Measurements from ENCODE around the gene RPS6KA2.

DNA sequence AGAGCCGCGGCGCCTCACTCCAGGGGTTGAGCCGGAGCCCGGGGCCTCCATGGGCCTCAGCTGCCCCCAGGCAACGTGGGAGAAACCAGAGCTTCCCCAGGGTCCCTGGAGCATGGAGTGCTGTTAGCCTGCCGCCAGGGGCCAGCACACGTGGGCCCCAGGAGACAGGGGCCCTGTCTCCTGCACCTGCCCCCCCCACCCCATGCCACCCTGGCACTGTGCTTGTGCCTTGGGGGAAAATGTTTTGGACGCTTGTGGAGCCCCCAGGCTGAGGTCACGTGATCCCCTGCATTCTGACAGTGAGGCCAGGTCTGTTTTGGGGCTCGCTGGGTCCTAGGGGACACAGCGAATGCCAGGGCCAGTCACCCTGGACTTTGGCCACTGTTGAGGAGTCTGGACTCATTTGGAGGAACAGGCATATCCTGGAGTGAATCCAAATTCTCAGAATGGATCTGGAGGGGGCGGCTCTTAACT lies 214.1 kb downstream of the RPS6KA2 start:
- TF ChIP-seq BHLHE40 (IDR thresholded peaks at IDR 0.05; ENCODE audit: borderline replicate concordance) (no peak), ZNF384 (IDR thresholded peaks at IDR 0.05) (no peak), HDGF (IDR thresholded peaks at IDR 0.05; ENCODE audit: borderline replicate concordance) (no peak), SUZ12 (IDR thresholded peaks at IDR 0.05) (no peak)
- TF ChIP-seq, protein P1, sequence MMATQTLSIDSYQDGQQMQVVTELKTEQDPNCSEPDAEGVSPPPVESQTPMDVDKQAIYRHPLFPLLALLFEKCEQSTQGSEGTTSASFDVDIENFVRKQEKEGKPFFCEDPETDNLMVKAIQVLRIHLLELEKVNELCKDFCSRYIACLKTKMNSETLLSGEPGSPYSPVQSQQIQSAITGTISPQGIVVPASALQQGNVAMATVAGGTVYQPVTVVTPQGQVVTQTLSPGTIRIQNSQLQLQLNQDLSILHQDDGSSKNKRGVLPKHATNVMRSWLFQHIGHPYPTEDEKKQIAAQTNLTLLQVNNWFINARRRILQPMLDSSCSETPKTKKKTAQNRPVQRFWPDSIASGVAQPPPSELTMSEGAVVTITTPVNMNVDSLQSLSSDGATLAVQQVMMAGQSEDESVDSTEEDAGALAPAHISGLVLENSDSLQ (IDR thresholded peaks at IDR 0.05): no peak
